ENCODE results near the gene ACAT2. TPM values are rescaled to one million over a fixed set of nuclear protein-coding genes. Genes with fewer than 3 reads are reported as not detected.

ACAT2 gene
- total RNA-seq, 4 donors from 2014 or later: 5.6 to 19.6 (median 11.2) TPM

- no peak overlapping the region for H3K4me3 ChIP-seq
- no peaks in the 10 kb centered on the region for H3K27me3 ChIP-seq
- H3K36me3 ChIP-seq: no peaks in the 10 kb centered on the region
- no peaks in the 10 kb centered on the region for H3K4me1 ChIP-seq
- H3K27ac ChIP-seq: no peak overlapping the region
- DNase-seq: no peak
- no peak for TF ChIP-seq CTCF (IDR thresholded peaks at IDR 0.05)
- intact Hi-C loops (cut with DNase I; ENCODE audit: low total_unique reads): no loop called here
- no peaks in the 10 kb centered on the region for H3K9me3 ChIP-seq
These were observed 6.6 kb upstream of the ACAT2 start for GRCh38 chr6:159754959-159755914.

GRCh38 chr6:159756508-159756907, 5.3 kb upstream of the ACAT2 start:
- Histone ChIP-seq H3K4me1 (no peaks in the 10 kb centered on the region), H3K4me3 (no peak overlapping the region), H3K36me3 (no peaks in the 10 kb centered on the region), H3K27me3 (no peaks in the 10 kb centered on the region), H3K9me3 (no peaks in the 10 kb centered on the region), H3K27ac (no peak overlapping the region)
- TF ChIP-seq POLR2A (IDR thresholded peaks at IDR 0.05) (no peak), CTCF (IDR thresholded peaks at IDR 0.05) (no peak)
- intact Hi-C loops (cut with DNase I; ENCODE audit: low total_unique reads): no loop called here
- no peak for DNase-seq

- Histone ChIP-seq H3K27ac (no peak overlapping the region), H3K36me3 (no peaks in the 10 kb centered on the region)
- intact Hi-C loops (cut with DNase I; ENCODE audit: low total_unique reads): no loop called here
These were observed 3.5 kb upstream of the ACAT2 start for GRCh38 chr6:159758031-159759001.

GRCh38 chr6:159759645-159760044, 2.2 kb upstream of the ACAT2 start:
- no peak for TF ChIP-seq POLR2A (IDR thresholded peaks at IDR 0.05)
- no peak for TF ChIP-seq CTCF (IDR thresholded peaks at IDR 0.05)
- no peak overlapping the region for H3K27ac ChIP-seq
- no peaks in the 10 kb centered on the region for H3K36me3 ChIP-seq
- no peaks in the 10 kb centered on the region for H3K9me3 ChIP-seq
- no peak for DNase-seq
- no peak overlapping the region for H3K4me3 ChIP-seq
- no peaks in the 10 kb centered on the region for H3K4me1 ChIP-seq
- intact Hi-C loops (cut with DNase I; ENCODE audit: low total_unique reads): loop anchor here (5.0 kb wide), 1 partner anchor 32 kb away; the partner anchor contains the start of gene WTAP
- no peaks in the 10 kb centered on the region for H3K27me3 ChIP-seq

More at GRCh38 chr6:159758031-159759001, 3.5 kb upstream of the ACAT2 start:
- Histone ChIP-seq H3K9me3 (no peaks in the 10 kb centered on the region), H3K4me1 (no peaks in the 10 kb centered on the region), H3K4me3 (no peak overlapping the region), H3K27me3 (no peaks in the 10 kb centered on the region)
- no peak for DNase-seq
- TF ChIP-seq POLR2A (IDR thresholded peaks at IDR 0.05): no peak

GRCh38 chr6:159760602-159761057, 1.2 kb upstream of the ACAT2 start:
- no peaks in the 10 kb centered on the region for H3K4me1 ChIP-seq
- no peak for DNase-seq
- no peak overlapping the region for H3K4me3 ChIP-seq
- no peaks in the 10 kb centered on the region for H3K36me3 ChIP-seq
- peak overlapping the region; percentile 99 to 100 for H3K27ac ChIP-seq
- no peaks in the 10 kb centered on the region for H3K27me3 ChIP-seq
- no peak for TF ChIP-seq POLR2A (IDR thresholded peaks at IDR 0.05)
- TF ChIP-seq CTCF (IDR thresholded peaks at IDR 0.05): no peak
- intact Hi-C loops (cut with DNase I; ENCODE audit: low total_unique reads): loop anchor here (5.0 kb wide), 1 partner anchor 33 kb away; the partner anchor contains the start of gene WTAP
- H3K9me3 ChIP-seq: no peaks in the 10 kb centered on the region
